GM10248 (cell line): ENCODE data around the gene SCN3A.

Source experiments
- CTCF ChIA-PET: fragments of 300-600 bp; sonication (Branson Sonifier 250); formaldehyde crosslinking; extraction: SDS; loops from one replicate; lab custom pipeline; 2021; ENCODE audit warnings: antibody characterized with exemption; lab: Yijun Ruan, JAX
- POLR2A ChIA-PET: fragments of 350-650 bp; sonication (Branson Sonifier 250); formaldehyde crosslinking; extraction: SDS; loops from one replicate; lab custom pipeline; 2020; ENCODE audit warnings: antibody characterized with exemption; lab: Yijun Ruan, JAX
- DNase-seq: peaks from one replicate; pipeline ENCODE4 v3.0.0; 2012; ENCODE audit errors: extremely low spot score
- CTCF ChIP-seq: IDR thresholded peaks from 2 replicates; pipeline ENCODE4 v1.5.1; 2012; ENCODE audit warnings: mild to moderate bottlenecking, low read depth; ENCODE audit errors: extremely low read depth, missing control alignments, control extremely low read depth

The SCN3A gene

GRCh38 chr2:165078913-165079312, 124.9 kb downstream of the SCN3A start:
- ChIA-PET CTCF (no interaction called here), POLR2A (no interaction called here)
- TF ChIP-seq CTCF, result no peak
- DNase-seq, result no peak

- no peak for TF ChIP-seq CTCF
- POLR2A ChIA-PET, result no interaction called here
- DNase-seq, result no peak
- CTCF ChIA-PET, result no interaction called here
These were observed 129.0 kb downstream of the SCN3A start for GRCh38 chr2:165074884-165075283.

GRCh38 chr2:165074323-165074722, 129.5 kb downstream of the SCN3A start:
- ChIA-PET POLR2A (no interaction called here), CTCF (no interaction called here)
- TF ChIP-seq CTCF, result no peak
- DNase-seq, result no peak

- no peak for TF ChIP-seq CTCF
- DNase-seq, result no peak
- POLR2A ChIA-PET, result no interaction called here
- CTCF ChIA-PET, result interaction anchor here (1.0 to 1.8 kb wide), 2 partner anchors 13 to 32 kb away, joined by 3 to 7 read pairs; no protein-coding TSS in a partner anchor
These were observed 133.8 kb downstream of the SCN3A start for GRCh38 chr2:165070076-165070475.

GRCh38 chr2:165069151-165069550, 134.7 kb downstream of the SCN3A start:
- ChIA-PET CTCF (interaction anchor here (1.0 to 1.8 kb wide), 2 partner anchors 14 to 33 kb away, joined by 3 to 7 read pairs; no protein-coding TSS in a partner anchor), POLR2A (no interaction called here)
- no peak for TF ChIP-seq CTCF
- no peak for DNase-seq

- POLR2A ChIA-PET, result no interaction called here
- no peak for TF ChIP-seq CTCF
- CTCF ChIA-PET, result no interaction called here
- no peak for DNase-seq
These were observed 135.4 kb downstream of the SCN3A start for GRCh38 chr2:165068487-165068757.
